ENCODE measurements around the gene SDK1.

- TF ChIP-seq CTCF (conservative IDR thresholded peaks at IDR 0.05) = no peak
- no peak for TF ChIP-seq ZFX (IDR thresholded peaks at IDR 0.05)
Measured at GRCh38 chr7:4273566-4274230, 972.6 kb downstream of the SDK1 start.
